ENCODE results near the gene GBE1.

The GBE1 gene

DNA sequence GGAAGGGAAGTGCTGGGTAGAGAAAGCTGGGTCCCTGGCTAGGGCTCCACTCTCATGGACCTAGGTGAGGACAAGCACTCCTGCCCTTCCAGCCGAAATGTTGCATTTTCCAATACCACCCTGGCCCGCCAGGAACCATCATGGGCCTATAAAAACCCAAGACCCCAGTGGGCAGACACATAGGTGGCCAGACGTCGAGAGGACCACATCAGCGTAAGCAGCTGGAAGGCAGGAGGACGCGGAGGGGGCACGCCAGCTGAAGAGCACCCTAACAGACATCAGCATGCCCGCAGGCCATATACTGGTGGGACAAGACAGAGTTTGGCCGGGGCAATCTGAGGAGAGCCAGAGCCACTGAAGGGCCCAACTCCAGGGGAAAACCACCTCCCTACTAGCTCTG is 98.3 kb downstream of the GBE1 start:
- no peak for DNase-seq (ENCODE audit: low read depth)
- H3K4me3 ChIP-seq (ENCODE audit: low read depth, low read length) = no peak overlapping the region
- TF ChIP-seq, protein P1, sequence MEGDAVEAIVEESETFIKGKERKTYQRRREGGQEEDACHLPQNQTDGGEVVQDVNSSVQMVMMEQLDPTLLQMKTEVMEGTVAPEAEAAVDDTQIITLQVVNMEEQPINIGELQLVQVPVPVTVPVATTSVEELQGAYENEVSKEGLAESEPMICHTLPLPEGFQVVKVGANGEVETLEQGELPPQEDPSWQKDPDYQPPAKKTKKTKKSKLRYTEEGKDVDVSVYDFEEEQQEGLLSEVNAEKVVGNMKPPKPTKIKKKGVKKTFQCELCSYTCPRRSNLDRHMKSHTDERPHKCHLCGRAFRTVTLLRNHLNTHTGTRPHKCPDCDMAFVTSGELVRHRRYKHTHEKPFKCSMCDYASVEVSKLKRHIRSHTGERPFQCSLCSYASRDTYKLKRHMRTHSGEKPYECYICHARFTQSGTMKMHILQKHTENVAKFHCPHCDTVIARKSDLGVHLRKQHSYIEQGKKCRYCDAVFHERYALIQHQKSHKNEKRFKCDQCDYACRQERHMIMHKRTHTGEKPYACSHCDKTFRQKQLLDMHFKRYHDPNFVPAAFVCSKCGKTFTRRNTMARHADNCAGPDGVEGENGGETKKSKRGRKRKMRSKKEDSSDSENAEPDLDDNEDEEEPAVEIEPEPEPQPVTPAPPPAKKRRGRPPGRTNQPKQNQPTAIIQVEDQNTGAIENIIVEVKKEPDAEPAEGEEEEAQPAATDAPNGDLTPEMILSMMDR (IDR thresholded peaks at IDR 0.05; ENCODE audit: low read depth, low read length, missing control alignments) = no peak

- TF ChIP-seq, protein P1 (IDR thresholded peaks at IDR 0.05; ENCODE audit: low read depth, low read length, missing control alignments) = no peak
- DNase-seq (ENCODE audit: low read depth) = no peak
- no peak overlapping the region for H3K4me3 ChIP-seq (ENCODE audit: low read depth, low read length)
These were observed 101.4 kb downstream of the GBE1 start for GRCh38 chr3:81660036-81660435.

DNA sequence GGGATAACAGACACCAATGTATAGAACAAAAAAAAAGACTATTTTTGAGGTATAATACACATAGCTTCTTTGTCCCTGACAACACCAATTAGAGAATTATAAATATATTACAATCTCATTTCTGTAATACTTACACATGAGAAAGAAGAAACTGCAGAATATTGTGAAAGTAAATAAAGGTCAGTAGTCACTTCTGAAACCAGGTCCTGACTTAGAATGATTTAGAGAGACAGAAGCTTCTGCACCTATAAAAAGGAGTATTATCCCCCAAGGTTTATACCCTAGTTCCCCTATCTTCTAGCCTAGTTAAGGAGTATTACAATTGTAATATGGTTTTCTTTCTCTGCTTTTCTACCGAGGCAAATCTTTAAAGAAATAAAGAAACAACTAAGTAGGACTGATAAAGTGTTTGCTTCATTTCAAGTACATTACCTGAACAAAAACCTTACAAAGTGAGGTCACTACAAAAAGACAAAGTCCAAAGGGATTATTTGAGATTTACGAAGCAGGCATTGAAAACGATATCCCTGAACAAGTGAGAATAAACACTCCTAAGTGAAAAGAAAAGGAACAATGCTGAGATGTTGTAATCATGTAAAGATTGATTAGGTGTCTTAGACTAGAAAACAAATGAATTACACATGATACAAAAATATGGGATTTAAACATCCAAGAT is 103.0 kb downstream of the GBE1 start:
- TF ChIP-seq, protein P1 (IDR thresholded peaks at IDR 0.05; ENCODE audit: low read depth, low read length, missing control alignments) = no peak
- no peak for DNase-seq (ENCODE audit: low read depth)
- H3K4me3 ChIP-seq (ENCODE audit: low read depth, low read length) = no peak overlapping the region

DNA sequence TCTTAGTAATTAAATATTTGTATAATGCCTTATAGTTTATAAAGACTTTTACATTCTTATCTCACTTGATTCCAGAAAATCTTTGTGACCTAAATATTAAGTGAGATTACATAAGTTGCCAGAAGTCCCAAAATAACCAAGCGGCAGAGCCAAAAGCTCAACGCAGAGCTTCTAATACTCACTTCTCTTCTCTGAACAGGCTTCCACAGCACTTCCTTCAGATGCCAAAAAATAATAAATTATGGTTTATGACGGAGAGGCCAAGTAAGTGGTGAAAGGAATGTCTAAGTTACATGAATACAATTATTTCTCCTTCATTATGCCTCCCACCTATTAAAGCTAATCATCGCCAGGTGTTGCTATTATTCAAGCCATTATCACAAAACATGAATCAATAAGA is 110.3 kb downstream of the GBE1 start:
- no peak overlapping the region for H3K4me3 ChIP-seq (ENCODE audit: low read depth, low read length)
- DNase-seq (ENCODE audit: low read depth) = no peak
- TF ChIP-seq, protein P1 (IDR thresholded peaks at IDR 0.05; ENCODE audit: low read depth, low read length, missing control alignments) = no peak

DNA sequence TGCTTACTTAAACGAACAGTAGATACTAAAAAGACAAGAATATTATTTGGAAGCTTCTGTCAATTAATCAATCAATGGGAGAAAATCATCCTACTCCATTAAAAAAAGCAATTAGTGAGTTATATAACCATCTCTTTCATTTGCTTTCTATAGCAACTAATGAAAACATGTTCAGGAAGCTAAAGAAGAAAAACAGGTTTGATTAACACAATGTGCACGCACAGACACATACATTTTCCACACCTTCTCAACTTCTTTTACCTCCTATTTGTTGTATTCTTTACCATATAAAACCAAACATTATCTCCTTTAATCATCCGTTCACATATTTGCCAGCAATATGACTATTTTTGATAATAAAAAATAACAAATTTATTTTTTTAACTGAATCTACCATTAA is 111.3 kb downstream of the GBE1 start:
- H3K4me3 ChIP-seq (ENCODE audit: low read depth, low read length) = no peak overlapping the region
- TF ChIP-seq, protein P1 (IDR thresholded peaks at IDR 0.05; ENCODE audit: low read depth, low read length, missing control alignments) = no peak
- no peak for DNase-seq (ENCODE audit: low read depth)

GRCh38 chr3:81645248-81645647 is 116.2 kb downstream of the GBE1 start:
- TF ChIP-seq, protein P1 (IDR thresholded peaks at IDR 0.05; ENCODE audit: low read depth, low read length, missing control alignments) = no peak
- H3K4me3 ChIP-seq (ENCODE audit: low read depth, low read length) = no peak overlapping the region
- no peak for DNase-seq (ENCODE audit: low read depth)

DNA sequence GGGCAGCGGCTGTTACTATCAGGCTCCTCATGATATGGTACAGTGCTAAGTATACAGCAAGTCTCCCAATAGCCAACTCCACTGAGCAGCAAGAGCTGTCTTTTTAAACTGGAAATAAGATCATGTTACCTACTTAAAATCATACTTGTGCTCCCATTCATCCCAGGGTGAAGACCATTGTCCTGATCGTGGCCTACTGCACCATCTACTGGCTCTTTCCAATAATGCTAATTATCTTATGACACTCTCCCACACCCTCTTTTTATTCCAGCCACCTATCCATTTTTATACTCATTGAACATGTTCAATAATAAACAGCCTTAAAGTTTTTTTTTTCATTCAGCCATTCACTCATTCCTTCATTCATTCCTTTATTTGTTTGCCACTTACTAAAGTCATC is 117.7 kb downstream of the GBE1 start:
- no peak overlapping the region for H3K4me3 ChIP-seq (ENCODE audit: low read depth, low read length)
- TF ChIP-seq, protein P1 (IDR thresholded peaks at IDR 0.05; ENCODE audit: low read depth, low read length, missing control alignments) = peak; percentile 21
- no peak for DNase-seq (ENCODE audit: low read depth)

All from GM12864 (cell line).